SK-N-SH (cell line): ENCODE results near the gene CFAP107.

Source experiments
- CTCF ChIP-seq: fragments of 200-600 bp; sonication (generic); IDR thresholded peaks from 2 replicates; pipeline ENCODE4 v1.6.1; 2017; ENCODE audit warnings: antibody characterized with exemption, mild to moderate bottlenecking, moderate library complexity
- FOSL2 ChIP-seq: IDR thresholded peaks from 2 replicates; pipeline ENCODE4 v1.4.0; 2012; ENCODE audit warnings: low read depth, mild to moderate bottlenecking, moderate library complexity, borderline replicate concordance
- PBX3 ChIP-seq: IDR thresholded peaks from 2 replicates; pipeline ENCODE4; 2012
- RFX5 ChIP-seq: IDR thresholded peaks from 2 replicates; pipeline ENCODE4 v1.6.1; 2012; ENCODE audit warnings: mild to moderate bottlenecking, improper control_type of control experiment, low read length

- TF ChIP-seq RFX5 (no peak), CTCF (no peak), FOSL2 (no peak), PBX3 (no peak)
Observed at GRCh38 chr1:12762766-12763165, 16.8 kb downstream of the CFAP107 start.
